Measurements from ENCODE around the gene STIP1.
A peak's percentile ranks its signal among the peaks of the same experiment; 100 is the strongest.

STIP1 gene

DNA sequence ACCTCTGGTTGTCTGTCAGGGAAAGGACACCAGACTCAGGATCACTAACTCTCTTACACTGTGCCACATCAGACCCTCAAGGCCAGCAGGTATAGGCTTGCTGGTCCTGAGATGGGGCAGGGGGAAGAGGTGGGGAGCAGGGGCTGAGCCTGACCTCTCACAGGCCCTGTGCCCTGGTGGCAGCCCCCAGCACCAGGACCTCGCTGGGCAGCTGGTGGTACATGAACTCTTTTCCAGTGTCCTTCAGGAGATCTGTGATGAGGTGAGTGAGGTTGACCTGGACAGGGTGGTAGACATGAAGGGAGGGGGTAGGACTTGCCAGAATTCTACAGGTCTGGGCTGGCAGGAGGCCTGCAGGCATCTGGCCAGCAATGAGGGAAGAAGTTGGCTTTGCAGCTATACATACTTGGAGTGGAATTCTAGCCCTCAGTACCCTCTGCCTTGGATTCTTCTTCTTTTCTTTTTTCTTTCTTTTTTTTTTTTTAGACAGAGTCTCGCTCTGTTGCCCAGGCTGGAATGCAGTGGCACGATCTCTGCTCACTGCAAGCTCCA, 41.5 kb downstream of the STIP1 start:
- DNase-seq, result no peak
- TF ChIP-seq POLR2A (IDR thresholded peaks at IDR 0.05; ENCODE audit: low read length), result no peak
- no peak for TF ChIP-seq GATA1 (IDR thresholded peaks at IDR 0.05; ENCODE audit: low read depth, low read length)

DNA sequence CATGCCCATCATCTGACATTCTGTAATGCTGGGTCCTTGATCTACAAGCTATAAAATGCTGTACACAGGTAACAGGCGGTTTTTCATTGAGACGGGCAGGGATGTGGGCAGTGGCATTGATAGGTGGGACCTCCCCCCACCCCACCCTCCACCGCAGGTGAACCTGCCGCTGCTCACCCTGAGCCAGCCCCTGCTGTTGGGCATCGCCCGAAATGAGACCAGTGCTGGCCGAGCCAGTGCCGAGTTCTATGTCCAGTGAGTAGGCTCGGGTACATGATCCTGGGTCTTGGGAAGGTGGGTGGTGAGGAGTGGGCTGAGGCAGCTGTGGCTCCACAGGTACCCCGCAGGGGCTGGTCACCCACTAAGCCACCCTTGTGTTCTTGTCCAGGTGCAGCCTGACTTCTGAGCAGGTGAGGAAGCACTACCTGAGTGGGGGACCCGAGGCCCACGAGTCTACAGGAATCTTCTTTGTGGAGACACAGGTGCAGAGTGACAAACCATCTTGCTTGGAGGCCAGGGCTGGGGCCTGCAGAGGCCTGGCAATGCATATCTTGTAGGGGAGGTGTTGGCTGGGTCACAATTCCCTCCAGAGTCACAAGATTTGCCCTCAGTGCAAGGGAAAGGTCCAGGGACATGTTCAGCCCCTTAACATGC, 43.2 kb downstream of the STIP1 start:
- TF ChIP-seq POLR2A (IDR thresholded peaks at IDR 0.05; ENCODE audit: low read length) (no peak), GATA1 (IDR thresholded peaks at IDR 0.05; ENCODE audit: low read depth, low read length) (no peak)
- no peak for DNase-seq

DNA sequence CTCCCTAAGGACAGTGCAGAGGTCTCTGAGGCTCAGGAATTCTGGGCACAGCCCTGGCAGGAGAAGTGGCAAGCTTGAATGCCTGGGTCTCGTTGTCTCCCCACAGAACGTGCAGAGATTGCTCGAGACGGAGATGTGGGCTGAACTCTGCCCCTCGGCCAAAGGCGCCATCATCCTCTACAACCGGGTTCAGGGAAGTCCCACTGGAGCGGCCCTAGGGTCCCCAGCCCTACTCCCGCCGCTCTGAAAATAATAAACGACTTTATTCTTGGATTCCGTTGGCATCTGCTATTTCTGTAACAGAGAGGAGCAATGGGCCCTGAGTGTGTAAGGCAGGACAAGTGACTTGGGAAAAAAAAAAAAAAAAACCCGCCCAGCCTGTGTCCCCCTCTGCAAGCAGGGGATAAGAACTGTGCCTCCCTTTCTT, 43.8 kb downstream of the STIP1 start:
- TF ChIP-seq GATA1 (IDR thresholded peaks at IDR 0.05; ENCODE audit: low read depth, low read length) (no peak), POLR2A (IDR thresholded peaks at IDR 0.05; ENCODE audit: low read length) (no peak)

DNA sequence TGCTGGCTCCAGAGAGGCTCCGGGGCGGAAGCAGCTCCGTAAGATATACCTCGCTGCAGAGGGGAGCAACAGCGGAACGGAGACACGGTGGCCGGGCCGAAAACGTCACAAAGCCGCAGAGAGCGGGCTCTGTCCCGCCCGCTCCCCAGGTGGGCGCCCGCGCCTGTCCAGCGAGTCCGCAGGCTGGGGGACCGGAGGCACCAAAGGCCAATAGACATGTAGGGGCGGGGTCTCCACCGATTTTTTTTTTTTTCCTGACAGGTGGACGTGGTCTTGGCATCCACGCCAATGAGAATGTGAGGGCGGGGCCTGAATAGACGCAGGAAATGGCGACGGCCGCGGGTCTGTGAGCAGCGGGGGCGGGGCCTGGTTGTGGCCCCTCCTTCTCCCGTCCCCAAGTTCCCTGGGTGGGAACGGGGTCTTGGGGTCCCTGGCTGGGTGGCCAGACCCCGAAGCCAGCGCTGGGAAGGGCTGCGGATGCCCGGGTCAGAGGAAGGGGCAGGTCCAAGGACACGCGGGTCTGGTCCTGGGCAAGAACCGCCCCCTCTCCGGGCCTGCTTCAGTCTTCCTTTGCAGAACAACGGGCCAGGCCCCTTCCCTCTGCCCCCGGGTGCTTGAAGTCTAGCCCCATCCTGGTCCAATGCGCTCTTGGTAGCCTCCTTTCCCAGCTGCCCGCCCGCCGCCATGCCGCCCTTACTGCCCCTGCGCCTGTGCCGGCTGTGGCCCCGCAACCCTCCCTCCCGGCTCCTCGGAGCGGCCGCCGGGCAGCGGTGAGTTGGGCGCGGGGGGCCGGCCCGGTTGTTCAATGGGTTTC, 44.4 kb downstream of the STIP1 start, which contains the start of gene DNAJC4:
DNAJC4 (plus strand) TSS at position 378 of the 814 bp plus-strand sequence; CDS start at position 685, 307 bp downstream.
- DNase-seq, result peak; percentile 91 to 92
- no peak for TF ChIP-seq GATA1 (IDR thresholded peaks at IDR 0.05; ENCODE audit: low read depth, low read length)
- TF ChIP-seq POLR2A (IDR thresholded peaks at IDR 0.05; ENCODE audit: low read length), result peak; percentile 62

More for the DNA sequence above, 43.8 kb downstream of the STIP1 start:
- no peak for DNase-seq

DNA sequence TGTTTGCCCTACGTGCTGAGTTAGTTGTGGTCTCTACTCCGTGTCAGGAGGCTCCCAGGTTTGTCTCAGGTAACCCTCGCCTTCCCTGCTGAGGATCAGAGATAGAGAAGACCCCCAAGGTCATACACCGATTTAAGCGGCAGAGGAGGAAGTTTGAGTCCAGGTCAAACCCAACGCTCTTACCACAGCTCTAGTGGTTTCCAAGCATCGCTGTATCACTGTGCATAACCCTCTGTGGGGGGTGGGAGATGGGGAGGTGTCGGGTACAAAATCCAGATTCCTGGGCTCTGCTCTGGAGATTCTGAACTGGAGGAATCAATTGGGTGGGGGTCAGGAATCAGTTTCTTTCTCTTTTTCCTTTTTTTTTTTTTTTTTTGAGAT, 45.0 kb downstream of the STIP1 start:
- TF ChIP-seq GATA1 (IDR thresholded peaks at IDR 0.05; ENCODE audit: low read depth, low read length), result no peak
- DNase-seq, result no peak

DNA sequence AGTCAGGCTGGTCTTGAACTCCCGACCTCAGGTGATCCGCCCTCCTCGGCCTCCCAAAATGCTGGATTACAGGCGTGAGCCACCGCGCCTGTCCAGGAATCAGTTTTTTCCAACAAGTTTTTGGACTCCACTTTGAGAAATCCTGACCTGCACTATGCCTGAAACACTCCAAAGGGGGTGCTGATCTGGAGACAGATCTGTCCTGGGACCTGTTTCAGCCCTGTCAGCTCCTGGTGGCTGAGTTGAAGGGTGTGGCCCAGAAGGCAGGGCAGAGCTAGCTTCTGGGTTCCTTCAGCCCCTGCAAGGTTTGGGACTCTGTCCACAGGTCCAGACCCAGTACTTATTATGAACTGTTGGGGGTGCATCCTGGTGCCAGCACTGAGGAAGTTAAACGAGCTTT, 45.6 kb downstream of the STIP1 start:
- peak; percentile 52 to 67 for DNase-seq
- TF ChIP-seq POLR2A (IDR thresholded peaks at IDR 0.05; ENCODE audit: low read length) (no peak), GATA1 (IDR thresholded peaks at IDR 0.05; ENCODE audit: low read depth, low read length) (no peak)

DNA sequence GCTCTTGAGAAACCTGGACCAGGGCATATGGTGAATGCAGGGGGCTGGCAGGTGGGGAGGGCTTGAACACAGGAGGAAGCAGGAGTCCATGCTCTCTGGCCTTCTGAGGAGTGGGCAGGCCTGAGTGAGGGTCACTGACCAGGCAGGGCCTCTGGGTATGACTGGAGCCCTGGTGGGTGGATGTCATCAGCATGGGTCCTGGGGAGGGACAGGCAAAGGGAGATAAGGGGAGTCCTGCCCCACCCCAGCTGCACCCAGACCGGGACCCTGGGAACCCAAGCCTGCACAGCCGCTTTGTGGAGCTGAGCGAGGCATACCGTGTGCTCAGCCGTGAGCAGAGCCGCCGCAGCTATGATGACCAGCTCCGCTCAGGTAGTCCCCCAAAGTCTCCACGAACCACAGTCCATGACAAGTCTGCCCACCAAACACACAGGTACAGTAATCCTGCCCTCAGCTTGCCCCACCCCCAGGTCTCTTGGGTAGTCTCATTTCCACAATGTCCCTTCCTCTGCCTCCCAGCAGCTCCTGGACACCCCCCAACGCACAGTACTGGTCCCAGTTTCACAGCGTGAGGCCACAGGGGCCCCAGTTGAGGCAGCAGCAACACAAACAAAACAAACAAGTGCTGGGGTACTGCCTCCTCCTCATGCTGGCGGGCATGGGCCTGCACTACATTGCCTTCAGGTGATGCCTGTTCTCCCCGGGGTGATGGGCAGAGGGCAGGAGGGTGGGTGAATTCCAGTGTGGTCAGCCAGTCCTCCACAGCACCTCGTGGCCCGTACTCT, 46.4 kb downstream of the STIP1 start:
- DNase-seq, result peak; percentile 65 to 67
- TF ChIP-seq GATA1 (IDR thresholded peaks at IDR 0.05; ENCODE audit: low read depth, low read length) (no peak), POLR2A (IDR thresholded peaks at IDR 0.05; ENCODE audit: low read length) (no peak)

DNA sequence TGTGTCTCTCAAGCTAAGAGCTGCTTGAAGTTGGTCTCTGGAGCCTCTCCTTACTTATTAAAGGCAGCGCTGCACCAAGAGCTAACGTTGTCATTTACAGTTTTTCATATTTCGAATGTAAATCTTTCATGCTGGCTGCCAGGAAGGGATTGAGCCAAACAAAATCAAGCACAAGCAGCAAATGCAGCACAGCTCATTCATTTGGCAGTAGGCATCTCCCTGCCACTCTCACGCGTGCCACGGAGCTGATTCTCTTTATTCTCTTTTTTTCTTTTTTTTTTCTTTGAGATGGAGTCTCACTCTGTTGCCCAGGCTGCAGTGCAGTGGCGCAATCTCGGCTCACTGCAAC, 47.0 kb downstream of the STIP1 start:
- TF ChIP-seq GATA1 (IDR thresholded peaks at IDR 0.05; ENCODE audit: low read depth, low read length), result no peak
- no peak for TF ChIP-seq POLR2A (IDR thresholded peaks at IDR 0.05; ENCODE audit: low read length)
- no peak for DNase-seq

DNA sequence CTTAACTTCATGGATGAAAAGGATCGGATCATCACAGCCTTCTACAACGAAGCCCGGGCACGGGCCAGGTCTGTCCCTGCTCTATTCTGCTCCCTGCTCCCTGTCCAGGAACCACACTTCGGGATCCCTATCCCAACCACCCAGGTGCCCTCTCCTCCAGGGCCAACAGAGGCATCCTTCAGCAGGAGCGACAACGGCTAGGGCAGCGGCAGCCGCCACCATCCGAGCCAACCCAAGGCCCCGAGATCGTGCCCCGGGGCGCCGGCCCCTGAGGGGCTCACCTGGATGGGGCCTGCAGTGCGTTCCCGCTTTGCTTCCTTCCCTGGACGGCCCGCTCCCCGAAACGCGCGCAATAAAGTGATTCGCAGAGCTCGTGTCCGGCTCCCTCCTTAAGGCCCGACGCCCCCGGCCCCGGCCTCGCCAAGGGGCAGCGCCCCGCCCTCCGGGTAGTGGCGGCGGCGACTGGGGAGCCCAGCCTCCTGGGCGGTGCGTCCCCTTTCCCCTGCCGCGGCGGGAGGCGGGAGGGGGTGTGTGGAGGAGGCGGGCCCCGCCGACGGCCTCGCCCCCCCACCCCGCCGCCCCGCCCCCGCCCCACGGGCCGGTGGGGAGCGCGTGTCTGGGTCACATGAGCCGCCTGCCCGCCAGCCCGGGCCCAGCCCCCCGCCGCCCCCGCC, 48.1 kb downstream of the STIP1 start, which contains the start of gene VEGFB:
VEGFB (plus strand) TSS at position 672 of the 674 bp plus-strand sequence. CDS start 250 bp downstream, outside the sequence.
- TF ChIP-seq GATA1 (IDR thresholded peaks at IDR 0.05; ENCODE audit: low read depth, low read length), result no peak
- DNase-seq, result peak; percentile 72 to 75

DNA sequence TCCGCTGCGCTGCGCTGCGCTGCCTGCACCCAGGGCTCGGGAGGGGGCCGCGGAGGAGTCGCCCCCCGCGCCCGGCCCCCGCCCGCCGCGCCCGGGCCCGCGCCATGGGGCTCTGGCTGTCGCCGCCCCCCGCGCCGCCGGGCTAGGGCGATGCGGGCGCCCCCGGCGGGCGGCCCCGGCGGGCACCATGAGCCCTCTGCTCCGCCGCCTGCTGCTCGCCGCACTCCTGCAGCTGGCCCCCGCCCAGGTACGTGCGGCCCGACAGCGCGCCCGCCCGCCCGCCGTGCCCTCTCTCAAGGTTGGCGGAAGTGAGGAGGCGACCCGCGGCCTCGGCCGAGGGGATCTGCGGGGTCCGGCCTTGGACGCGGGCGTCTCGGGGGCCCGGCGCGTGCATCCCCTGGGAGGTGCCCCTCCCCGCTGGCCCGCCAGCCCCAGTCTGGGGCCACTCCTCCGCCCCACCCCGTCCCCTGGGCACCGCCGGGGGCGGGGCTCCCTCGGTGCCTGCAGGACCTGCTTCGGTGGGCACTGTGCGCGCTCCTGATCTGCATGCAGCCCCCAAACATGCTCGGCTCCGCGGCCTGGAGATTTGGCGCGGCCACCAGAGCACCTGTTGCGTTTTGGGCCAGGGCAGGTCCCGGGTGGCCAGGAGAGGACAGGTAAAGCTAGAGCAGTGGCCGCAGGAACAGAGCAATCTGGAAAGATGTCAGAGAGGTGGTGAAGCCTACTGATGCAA, 48.8 kb downstream of the STIP1 start:
- TF ChIP-seq GATA1 (IDR thresholded peaks at IDR 0.05; ENCODE audit: low read depth, low read length) (no peak), POLR2A (IDR thresholded peaks at IDR 0.05; ENCODE audit: low read length) (no peak)
- DNase-seq, result peak; percentile 65 to 72

DNA sequence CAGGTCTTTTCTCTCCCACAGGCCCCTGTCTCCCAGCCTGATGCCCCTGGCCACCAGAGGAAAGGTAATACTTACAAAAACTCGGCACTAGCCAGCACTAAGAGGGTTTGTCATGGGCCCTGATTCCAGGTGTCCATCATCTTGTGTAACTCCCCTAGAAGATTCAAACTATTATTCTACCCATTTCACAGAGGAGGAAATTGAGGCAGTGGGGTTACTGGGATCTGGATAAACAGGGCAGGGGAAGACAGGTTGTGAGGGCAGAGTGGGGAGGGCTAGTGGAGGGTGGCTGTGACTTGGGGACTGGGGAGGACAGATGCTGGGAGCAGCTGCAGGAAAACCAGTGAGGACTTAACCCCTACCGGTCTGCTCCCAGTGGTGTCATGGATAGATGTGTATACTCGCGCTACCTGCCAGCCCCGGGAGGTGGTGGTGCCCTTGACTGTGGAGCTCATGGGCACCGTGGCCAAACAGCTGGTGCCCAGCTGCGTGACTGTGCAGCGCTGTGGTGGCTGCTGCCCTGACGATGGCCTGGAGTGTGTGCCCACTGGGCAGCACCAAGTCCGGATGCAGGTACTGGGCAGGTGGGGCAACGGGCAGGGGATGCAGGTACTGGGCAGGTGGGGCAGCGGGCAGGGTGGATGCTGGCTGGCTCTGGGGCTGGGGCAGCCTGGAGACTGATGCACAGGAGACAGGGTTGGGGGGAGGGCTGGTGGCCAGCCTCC, 49.6 kb downstream of the STIP1 start:
- TF ChIP-seq GATA1 (IDR thresholded peaks at IDR 0.05; ENCODE audit: low read depth, low read length), result no peak
- no peak for TF ChIP-seq POLR2A (IDR thresholded peaks at IDR 0.05; ENCODE audit: low read length)
- no peak for DNase-seq

DNA sequence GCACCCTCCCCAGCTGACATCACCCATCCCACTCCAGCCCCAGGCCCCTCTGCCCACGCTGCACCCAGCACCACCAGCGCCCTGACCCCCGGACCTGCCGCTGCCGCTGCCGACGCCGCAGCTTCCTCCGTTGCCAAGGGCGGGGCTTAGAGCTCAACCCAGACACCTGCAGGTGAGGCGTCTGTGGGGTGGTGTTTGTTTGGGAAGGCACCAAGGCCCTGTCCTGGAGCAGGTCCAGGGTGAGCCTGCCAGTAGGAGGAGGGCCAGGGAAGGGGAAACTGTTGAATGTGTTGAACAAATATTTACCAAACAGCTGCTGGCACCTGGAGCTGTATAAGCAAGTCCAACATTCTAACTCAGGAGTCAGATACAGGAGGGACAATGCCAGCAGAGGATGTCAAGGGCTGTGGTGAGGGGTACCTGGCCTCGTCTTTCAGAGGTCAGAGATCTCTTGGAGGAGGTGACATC, 51.5 kb downstream of the STIP1 start:
- no peak for TF ChIP-seq POLR2A (IDR thresholded peaks at IDR 0.05; ENCODE audit: low read length)
- no peak for TF ChIP-seq GATA1 (IDR thresholded peaks at IDR 0.05; ENCODE audit: low read depth, low read length)
- no peak for DNase-seq

Measured in erythroblast (primary cell).